GM12873 (cell line): ENCODE results near the gene RNASE9.

Source experiments
- CTCF ChIP-seq: IDR thresholded peaks from 2 replicates; pipeline ENCODE4 v1.5.1; 2012; ENCODE audit warnings: low read depth, mild to moderate bottlenecking, moderate library complexity, low read length, control low read depth; ENCODE audit not compliant: insufficient read depth; ENCODE audit errors: missing control alignments

RNASE9 gene

DNA sequence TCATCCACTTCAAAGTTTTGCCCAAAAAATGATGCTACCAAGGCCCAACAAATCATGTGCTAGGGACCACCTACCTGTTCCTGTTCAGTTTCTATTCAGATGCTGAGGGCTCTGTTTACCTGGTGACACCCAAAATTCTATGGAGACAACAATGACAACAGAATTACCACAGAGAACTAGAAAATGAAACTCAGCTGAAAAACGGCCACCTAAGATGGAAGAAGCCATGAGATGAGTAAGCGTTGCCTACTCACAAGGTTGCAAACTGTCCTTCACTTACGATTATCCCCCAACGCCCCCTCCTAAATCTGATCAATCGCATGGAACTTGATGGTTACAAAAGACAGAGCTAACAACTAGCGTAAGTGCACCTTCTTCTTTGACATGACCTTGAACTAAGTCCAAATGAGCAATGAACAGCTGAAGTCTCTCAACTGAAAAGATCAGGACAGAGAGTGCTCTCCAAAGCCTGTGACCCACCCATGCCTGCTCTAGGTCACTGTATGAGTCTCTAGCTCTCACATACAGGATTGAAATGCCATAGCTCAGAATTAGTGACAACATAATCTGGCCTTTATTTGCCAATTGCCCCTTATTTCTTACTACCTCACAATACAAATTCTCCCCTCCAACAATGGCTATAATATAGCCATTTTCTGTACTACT lies 26.8 kb upstream of the RNASE9 start, which contains the start of gene RNASE11:
TSS of gene RNASE11 (minus strand) at position 513 of the 666 bp plus-strand sequence.
- TF ChIP-seq CTCF: no peak

DNA sequence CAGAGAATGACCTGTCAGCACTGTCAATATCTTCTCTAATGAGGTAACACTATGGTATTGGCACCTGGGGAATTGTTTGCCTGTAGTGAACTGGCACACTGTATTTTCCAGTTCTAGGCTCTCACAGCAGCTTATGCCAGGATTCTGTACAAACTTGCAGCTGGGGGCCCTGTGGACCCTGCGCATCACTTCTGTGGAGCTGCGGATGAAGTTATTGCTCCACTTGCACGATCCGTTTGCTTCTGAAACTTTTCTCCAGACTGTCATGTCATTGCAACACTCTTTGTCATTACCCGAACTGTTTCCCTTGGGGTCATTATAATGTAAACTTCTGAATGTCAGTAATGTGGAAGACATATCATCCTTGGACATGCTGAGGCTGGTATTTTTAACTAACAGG lies 23.1 kb upstream of the RNASE9 start:
- no peak for TF ChIP-seq CTCF

DNA sequence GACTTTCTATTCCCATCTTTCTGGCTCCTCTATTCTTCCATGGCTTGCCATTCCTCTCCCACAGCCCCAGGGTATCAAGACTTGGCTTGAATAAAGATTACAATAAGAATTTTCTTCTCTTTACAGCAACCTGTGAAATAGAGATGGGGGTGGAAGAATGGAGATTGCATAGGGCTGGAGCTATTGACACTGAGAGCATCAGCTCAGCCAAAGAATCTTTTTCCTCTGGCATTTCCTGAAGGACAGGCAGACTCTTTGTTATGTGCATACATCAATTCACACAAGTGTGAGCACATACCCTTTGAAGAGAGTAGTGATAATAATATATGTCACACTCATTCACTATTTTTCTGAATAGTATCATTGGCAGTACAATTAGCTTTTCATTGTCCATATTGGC lies 22.3 kb upstream of the RNASE9 start:
- no peak for TF ChIP-seq CTCF

GRCh38 chr14:20580242-20580641 lies 19.4 kb upstream of the RNASE9 start:
- no peak for TF ChIP-seq CTCF

DNA sequence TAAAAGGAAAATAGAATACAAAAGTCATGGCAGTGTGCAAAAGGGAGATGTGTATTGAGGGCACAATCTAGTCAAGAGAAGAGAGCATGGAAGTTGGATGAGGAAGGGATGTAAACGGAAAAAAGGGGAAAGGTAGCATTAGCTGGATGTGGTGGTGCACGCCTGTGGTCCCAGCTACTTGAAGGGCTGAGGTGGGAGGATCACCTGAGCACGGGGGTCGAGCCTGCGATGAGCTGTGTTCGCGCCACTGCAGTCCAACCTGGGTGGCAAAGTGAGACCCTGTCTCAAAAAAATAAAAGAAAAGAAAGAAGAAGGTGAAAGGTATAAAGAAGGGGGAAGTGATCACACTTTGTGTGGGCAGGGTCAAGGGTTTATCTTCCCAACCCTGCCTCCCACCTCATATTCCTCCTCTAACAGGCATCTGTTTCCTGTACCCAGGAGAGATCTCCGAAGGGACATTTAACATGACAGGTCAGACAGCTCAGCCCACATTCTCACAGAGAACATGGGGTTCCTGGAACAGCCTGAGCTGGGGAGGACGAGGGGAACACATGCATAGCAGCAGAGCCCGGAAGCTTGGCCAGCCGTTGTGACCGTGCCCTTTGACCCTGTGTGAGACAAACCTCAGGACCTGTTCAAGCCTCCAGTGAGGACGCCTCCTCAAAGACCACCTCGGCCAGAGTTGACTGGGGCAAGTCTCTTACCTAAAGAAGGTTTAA lies 18.1 kb upstream of the RNASE9 start:
- no peak for TF ChIP-seq CTCF

GRCh38 chr14:20578325-20578724 lies 17.5 kb upstream of the RNASE9 start:
- TF ChIP-seq CTCF: no peak

- no peak for TF ChIP-seq CTCF
Observed at GRCh38 chr14:20569066-20569465, 8.2 kb upstream of the RNASE9 start.
